IMR-90 (cell line): ENCODE measurements around the gene MYO10. TPM values are rescaled to one million over a fixed set of nuclear protein-coding genes. Genes with fewer than 3 reads are reported as not detected.

ENCODE experiments used
- ATAC-seq: fragments of 200-7000 bp; cut with Tn5 transposase; 2 replicates; pipeline ENCODE4 v1.9.1; 2020; ENCODE audit warnings: low read depth, mild to moderate bottlenecking, moderate library complexity
- BruUV-seq: library from RNA; stranded (reverse); fragments of 400-500 nt; replicated peaks from 2 replicates; lab custom pipeline; 2021; lab: Mats Ljungman, UMichigan
- CTCF ChIA-PET: fragments of 300-600 bp; formaldehyde crosslinking; extraction: SDS; loops from one replicate; lab custom pipeline; 2021; ENCODE audit warnings: antibody characterized with exemption; lab: Yijun Ruan, JAX
- POLR2A ChIA-PET: fragments of 300-600 bp; sonication (Branson Sonifier 250); formaldehyde crosslinking; loops from one replicate; lab custom pipeline; 2022; ENCODE audit warnings: antibody characterized with exemption; ENCODE audit not compliant: unreplicated experiment; lab: Charles Lee
- DNase-seq: peaks from one replicate; pipeline ENCODE4 v3.0.0; 2013
- H2AFZ ChIP-seq: replicated peaks from 2 replicates; pipeline ENCODE3; 2013; ENCODE audit warnings: low read length, mild to moderate bottlenecking; ENCODE audit not compliant: poor library complexity
- H2AK5ac ChIP-seq: 2 replicates; pipeline ENCODE4 v1.6.1; 2013; ENCODE audit warnings: low read depth, low read length, inconsistent platforms
- H2AK9ac ChIP-seq: replicated peaks from 2 replicates; pipeline ENCODE3; 2013; ENCODE audit warnings: mild to moderate bottlenecking, low read depth, low read length, moderate library complexity; ENCODE audit not compliant: poor library complexity
- H2BK120ac ChIP-seq: 2 replicates; pipeline ENCODE4 v1.6.1; 2013; ENCODE audit warnings: low read depth, low read length, inconsistent platforms
- H2BK15ac ChIP-seq: 3 replicates; pipeline ENCODE4 v1.6.1; 2013; ENCODE audit warnings: low read depth, low read length, inconsistent platforms
- H2BK20ac ChIP-seq: 2 replicates; pipeline ENCODE4 v1.6.1; 2013; ENCODE audit warnings: low read depth, mild to moderate bottlenecking, inconsistent platforms, low read length, moderate library complexity
- H2BK5ac ChIP-seq: 2 replicates; pipeline ENCODE4 v1.6.1; 2013; ENCODE audit warnings: mild to moderate bottlenecking, low read depth, low read length, inconsistent platforms; ENCODE audit not compliant: poor library complexity, severe bottlenecking
- H3K14ac ChIP-seq: replicated peaks from 2 replicates; pipeline ENCODE4 v1.6.1; 2013; ENCODE audit warnings: low read depth, low read length, inconsistent platforms
- H3K18ac ChIP-seq: 2 replicates; pipeline ENCODE4 v1.6.1; 2013; ENCODE audit warnings: low read depth, low read length, control low read depth
- H3K23ac ChIP-seq: 2 replicates; pipeline ENCODE4 v1.6.1; 2013; ENCODE audit warnings: low read depth, low read length, inconsistent platforms
- H3K27ac ChIP-seq: 2 replicates; pipeline ENCODE4 v1.5.1; 2013; ENCODE audit warnings: mild to moderate bottlenecking, control low read depth, low read length; ENCODE audit not compliant: insufficient read depth
- H3K27me3 ChIP-seq: 2 replicates; pipeline ENCODE4 v1.6.1; 2013; ENCODE audit warnings: low read length; ENCODE audit not compliant: control insufficient read depth, insufficient read depth
- H3K36me3 ChIP-seq: 2 replicates; pipeline ENCODE4 v1.6.1; 2013; ENCODE audit warnings: low read length, mixed read lengths; ENCODE audit not compliant: control insufficient read depth, insufficient read depth
- H3K4ac ChIP-seq: 2 replicates; pipeline ENCODE4 v1.6.1; 2013; ENCODE audit warnings: low read depth, low read length, inconsistent platforms
- H3K4me1 ChIP-seq: 2 replicates; pipeline ENCODE4 v1.6.1; 2013; ENCODE audit warnings: low read length, mixed read lengths; ENCODE audit not compliant: control insufficient read depth, insufficient read depth
- H3K4me2 ChIP-seq: 2 replicates; pipeline ENCODE4 v1.6.1; 2013; ENCODE audit warnings: low read depth, mild to moderate bottlenecking, control low read depth, low read length, moderate library complexity
- H3K4me3 ChIP-seq: 2 replicates; pipeline ENCODE4 v1.5.1; 2013; ENCODE audit warnings: low read depth, mild to moderate bottlenecking, control low read depth, low read length, moderate library complexity; ENCODE audit not compliant: insufficient read depth
- H3K56ac ChIP-seq: 2 replicates; pipeline ENCODE4 v1.6.1; 2013; ENCODE audit warnings: low read length, inconsistent platforms; ENCODE audit not compliant: insufficient read depth; ENCODE audit errors: extremely low read depth
- H3K79me1 ChIP-seq, 2 experiments: 2 replicates each; pipeline ENCODE4 v1.6.1; 2013; ENCODE audit warnings: low read length in 2 of 2, inconsistent platforms in 1 of 2, low read depth in 1 of 2
- H3K9ac ChIP-seq: 2 replicates; pipeline ENCODE4 v1.6.1; 2013; ENCODE audit warnings: low read depth, low read length, control low read depth
- H3K9me1 ChIP-seq: 2 replicates; pipeline ENCODE4 v1.6.1; 2013; ENCODE audit warnings: low read length, inconsistent platforms; ENCODE audit not compliant: insufficient read depth
- H3K9me3 ChIP-seq: 2 replicates; pipeline ENCODE4 v1.6.1; 2013; ENCODE audit warnings: low read length; ENCODE audit not compliant: control insufficient read depth, insufficient read depth
- H4K20me1 ChIP-seq: 2 replicates; pipeline ENCODE4 v1.6.1; 2013; ENCODE audit warnings: low read length, inconsistent platforms; ENCODE audit not compliant: insufficient read depth
- H4K5ac ChIP-seq: 2 replicates; pipeline ENCODE4 v1.6.1; 2013; ENCODE audit warnings: mild to moderate bottlenecking, low read depth, low read length, control low read depth
- H4K8ac ChIP-seq, 2 experiments: 2 replicates each; pipeline ENCODE4 v1.6.1; 2013; ENCODE audit warnings: low read depth in 2 of 2, low read length in 2 of 2, control low read depth in 1 of 2, inconsistent platforms in 1 of 2
- H4K91ac ChIP-seq: 2 replicates; pipeline ENCODE4 v1.6.1; 2013; ENCODE audit warnings: low read depth, low read length, inconsistent platforms; ENCODE audit not compliant: insufficient read depth
- CEBPB ChIP-seq: IDR thresholded peaks from 2 replicates; pipeline ENCODE4 v1.6.1; 2012; ENCODE audit warnings: low read depth, low read length, improper control_type of control experiment
- CHD1 ChIP-seq: IDR thresholded peaks from 2 replicates; pipeline ENCODE4 v1.6.1; 2012; ENCODE audit warnings: low read depth, low read length, improper control_type of control experiment
- CTCF ChIP-seq: conservative IDR thresholded peaks from 2 replicates; pipeline ENCODE4 v1.5.1; 2012; ENCODE audit warnings: mild to moderate bottlenecking, low read depth, low read length, improper control_type of control experiment
- ELK1 ChIP-seq: fragments of 150-350 bp; IDR thresholded peaks from 2 replicates; pipeline ENCODE4 v1.6.1; 2016; ENCODE audit warnings: low read depth, mild to moderate bottlenecking, low read length, moderate library complexity, borderline replicate concordance
- MAFK ChIP-seq: IDR thresholded peaks from 2 replicates; pipeline ENCODE4 v1.6.1; 2012; ENCODE audit warnings: low read depth, low read length, improper control_type of control experiment
- MAZ ChIP-seq: IDR thresholded peaks from 2 replicates; pipeline ENCODE4 v1.6.1; 2012; ENCODE audit warnings: low read depth, mild to moderate bottlenecking, low read length, improper control_type of control experiment, moderate library complexity, borderline replicate concordance
- MXI1 ChIP-seq: IDR thresholded peaks from 2 replicates; pipeline ENCODE4 v1.6.1; 2012; ENCODE audit warnings: low read depth, mild to moderate bottlenecking, low read length, moderate library complexity, borderline replicate concordance
- NFE2L2 ChIP-seq: fragments of 150-350 bp; IDR thresholded peaks from 2 replicates; pipeline ENCODE4 v1.6.1; 2016; ENCODE audit warnings: low read depth, mild to moderate bottlenecking, low read length
- POLR2A ChIP-seq: IDR thresholded peaks from 2 replicates; pipeline ENCODE4 v1.6.1; 2012; ENCODE audit warnings: mild to moderate bottlenecking, low read depth, low read length
- RCOR1 ChIP-seq: IDR thresholded peaks from 2 replicates; pipeline ENCODE4 v1.6.1; 2012; ENCODE audit warnings: mild to moderate bottlenecking, low read length, improper control_type of control experiment; ENCODE audit not compliant: insufficient replicate concordance
- RFX5 ChIP-seq: IDR thresholded peaks from 2 replicates; pipeline ENCODE4 v1.8.0; 2012; ENCODE audit warnings: low read depth, mild to moderate bottlenecking, low read length, moderate library complexity
- SMC3 ChIP-seq: fragments of 150-350 bp; IDR thresholded peaks from 2 replicates; pipeline ENCODE4 v1.6.1; 2016; ENCODE audit warnings: low read depth, mild to moderate bottlenecking, antibody characterized with exemption, low read length, moderate library complexity
- USF2 ChIP-seq: fragments of 150-350 bp; IDR thresholded peaks from 2 replicates; pipeline ENCODE4 v1.6.1; 2017; ENCODE audit warnings: mild to moderate bottlenecking, antibody characterized with exemption, low read length, low read depth
- WGBS, 2 experiments: methylation state at CpG; one replicate each; pipeline versions ENCODE4 v1.1.5 to v1.1.7; 2013; ENCODE audit warnings: missing lambda C conversion rate in 2 of 2; ENCODE audit not compliant: insufficient read length in 1 of 2; ENCODE audit errors: extremely low coverage in 2 of 2; 5-methylcytosine and 5-hydroxymethylcytosine counted together
- dilution Hi-C: fragments of 300-500 bp; cut with HindIII; formaldehyde crosslinking; loops from one replicate; pipeline ENCODE4 v1.14.3; 2018; ENCODE audit warnings: low sequenced_read_pairs; ENCODE audit not compliant: unreplicated experiment
- in situ Hi-C: fragments of 300-500 bp; cut with MboI; formaldehyde crosslinking; loops from 3 replicates; pipeline ENCODE4 v1.14.3; 2019; ENCODE audit warnings: low sequenced_read_pairs, inconsistent platforms, mixed read lengths
- intact Hi-C: fragments of 100-400 bp; cut with micrococcal nuclease; formaldehyde crosslinking; loops from 2 replicates; pipeline ENCODE4 v1.10.0; 2022
- polyA plus RNA-seq, 3 experiments: library from polyadenylated mRNA; depleted of rRNA; stranded (reverse); fragments of >200 nt; gene quantifications; 2 replicates each; pipeline ENCODE4 v1.2.3, GENCODE V29; 2012; ENCODE audit warnings: low replicate concordance in 1 of 3
- total RNA-seq: library from RNA; depleted of rRNA; stranded (reverse); fragments of >200 nt; gene quantifications from 2 replicates; pipeline ENCODE4 v1.2.3, GENCODE V29; 2012

Gene MYO10
- total and polyA plus RNA-seq, 2 of the 4 experiments (the other 2 are of a cell fraction): 39.9 to 115 TPM

- H3K56ac ChIP-seq: no peak overlapping the region
- TF ChIP-seq ELK1 (no peak), RFX5 (no peak), CTCF (no peak), MXI1 (no peak), CHD1 (no peak), USF2 (no peak), POLR2A (no peak), MAFK (no peak), NFE2L2 (no peak), SMC3 (no peak), MAZ (no peak), CEBPB (no peak), RCOR1 (no peak)
- H3K14ac ChIP-seq: no peak overlapping the region
- DNase-seq (no peak), ATAC-seq (no peak)
- ChIA-PET POLR2A (no interaction called here), CTCF (interaction anchor here (0.6 kb wide), 1 partner anchor 377 kb away, joined by 3 read pairs; no protein-coding TSS in a partner anchor)
- H3K36me3 ChIP-seq: peaks cover 52% of the 10 kb centered on the region
- in situ Hi-C loops (no loop called here), intact Hi-C loops (no loop called here), dilution Hi-C loops (no loop called here)
- H3K23ac ChIP-seq: no peak overlapping the region
- H4K20me1 ChIP-seq: peaks cover 11% of the 10 kb centered on the region
- no peak overlapping the region for H3K9ac ChIP-seq
- no peaks in the 10 kb centered on the region for H3K4me1 ChIP-seq
- no peaks in the 10 kb centered on the region for H3K9me3 ChIP-seq
- no peak overlapping the region for H2BK15ac ChIP-seq
- no peak overlapping the region for H2AK9ac ChIP-seq
- no peak overlapping the region for H4K5ac ChIP-seq
- H3K18ac ChIP-seq: no peak overlapping the region
- no TSS peak for BruUV-seq
- H3K27ac ChIP-seq: no peak overlapping the region
- no peak overlapping the region for H3K4ac ChIP-seq
- H2AK5ac ChIP-seq: no peak overlapping the region
- no peaks in the 10 kb centered on the region for H3K27me3 ChIP-seq
- H3K4me3 ChIP-seq: no peak overlapping the region
- no peak overlapping the region for H2BK5ac ChIP-seq
- no peak overlapping the region for H3K4me2 ChIP-seq
- no peak overlapping the region for H2AFZ ChIP-seq
- H3K9me1 ChIP-seq: no peaks in the 10 kb centered on the region
- peaks cover 41 to 47% of the 10 kb centered on the region in 2 experiments for H3K79me1 ChIP-seq
- H4K8ac ChIP-seq: no peak overlapping the region
- H2BK20ac ChIP-seq: no peak overlapping the region
- H4K91ac ChIP-seq: no peak overlapping the region
- 89% methylated on average over 2 of the region's 3 CpGs; no CpG with 5 or more reads in 1 of the 2 experiments for whole genome bisulfite sequencing, 2 experiments
- H2BK120ac ChIP-seq: no peak overlapping the region
These were observed 167.9 kb downstream of the MYO10 start for GRCh38 chr5:16768184-16768583.
